ENCODE results near the gene USH2A.

USH2A gene, protein sequence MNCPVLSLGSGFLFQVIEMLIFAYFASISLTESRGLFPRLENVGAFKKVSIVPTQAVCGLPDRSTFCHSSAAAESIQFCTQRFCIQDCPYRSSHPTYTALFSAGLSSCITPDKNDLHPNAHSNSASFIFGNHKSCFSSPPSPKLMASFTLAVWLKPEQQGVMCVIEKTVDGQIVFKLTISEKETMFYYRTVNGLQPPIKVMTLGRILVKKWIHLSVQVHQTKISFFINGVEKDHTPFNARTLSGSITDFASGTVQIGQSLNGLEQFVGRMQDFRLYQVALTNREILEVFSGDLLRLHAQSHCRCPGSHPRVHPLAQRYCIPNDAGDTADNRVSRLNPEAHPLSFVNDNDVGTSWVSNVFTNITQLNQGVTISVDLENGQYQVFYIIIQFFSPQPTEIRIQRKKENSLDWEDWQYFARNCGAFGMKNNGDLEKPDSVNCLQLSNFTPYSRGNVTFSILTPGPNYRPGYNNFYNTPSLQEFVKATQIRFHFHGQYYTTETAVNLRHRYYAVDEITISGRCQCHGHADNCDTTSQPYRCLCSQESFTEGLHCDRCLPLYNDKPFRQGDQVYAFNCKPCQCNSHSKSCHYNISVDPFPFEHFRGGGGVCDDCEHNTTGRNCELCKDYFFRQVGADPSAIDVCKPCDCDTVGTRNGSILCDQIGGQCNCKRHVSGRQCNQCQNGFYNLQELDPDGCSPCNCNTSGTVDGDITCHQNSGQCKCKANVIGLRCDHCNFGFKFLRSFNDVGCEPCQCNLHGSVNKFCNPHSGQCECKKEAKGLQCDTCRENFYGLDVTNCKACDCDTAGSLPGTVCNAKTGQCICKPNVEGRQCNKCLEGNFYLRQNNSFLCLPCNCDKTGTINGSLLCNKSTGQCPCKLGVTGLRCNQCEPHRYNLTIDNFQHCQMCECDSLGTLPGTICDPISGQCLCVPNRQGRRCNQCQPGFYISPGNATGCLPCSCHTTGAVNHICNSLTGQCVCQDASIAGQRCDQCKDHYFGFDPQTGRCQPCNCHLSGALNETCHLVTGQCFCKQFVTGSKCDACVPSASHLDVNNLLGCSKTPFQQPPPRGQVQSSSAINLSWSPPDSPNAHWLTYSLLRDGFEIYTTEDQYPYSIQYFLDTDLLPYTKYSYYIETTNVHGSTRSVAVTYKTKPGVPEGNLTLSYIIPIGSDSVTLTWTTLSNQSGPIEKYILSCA (N-terminal part only)

DNA sequence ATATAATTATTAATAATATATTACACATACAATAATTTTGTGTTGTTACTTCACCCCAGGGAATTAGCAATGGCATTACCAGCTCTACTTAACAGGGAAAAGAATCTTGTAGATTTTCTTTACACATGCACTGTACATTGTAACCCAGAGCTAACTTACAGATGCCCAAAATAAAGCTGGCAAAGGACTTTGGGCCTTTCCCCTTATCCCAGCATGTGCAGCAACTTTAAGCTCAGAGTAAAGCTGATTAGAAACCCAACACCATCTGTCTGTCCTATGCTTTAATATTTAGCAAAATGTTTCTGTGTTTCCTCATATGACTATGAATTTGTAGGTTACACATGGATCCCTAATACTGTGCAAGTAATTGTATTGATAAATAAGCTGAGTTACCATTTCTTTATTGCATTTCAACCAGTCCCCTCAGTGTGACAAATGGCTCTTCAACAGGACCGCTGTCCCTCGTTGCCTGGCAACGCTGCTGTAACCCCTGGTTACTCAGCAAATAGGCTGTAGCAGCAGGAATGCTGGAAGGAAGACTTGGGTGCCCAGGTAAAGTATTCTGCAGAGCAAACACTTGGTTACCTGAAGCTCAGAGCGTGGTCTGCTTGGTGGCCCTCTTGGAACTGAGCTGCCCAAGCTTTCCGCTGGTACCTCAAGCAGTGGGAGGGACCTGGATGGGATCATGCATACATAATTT, at the start of gene USH2A:
USH2A (minus strand) TSS at position 628 of the 700 bp plus-strand sequence. CDS start 1,112 bp downstream, outside the sequence.
- peak; percentile 25 for DNase-seq

DNA sequence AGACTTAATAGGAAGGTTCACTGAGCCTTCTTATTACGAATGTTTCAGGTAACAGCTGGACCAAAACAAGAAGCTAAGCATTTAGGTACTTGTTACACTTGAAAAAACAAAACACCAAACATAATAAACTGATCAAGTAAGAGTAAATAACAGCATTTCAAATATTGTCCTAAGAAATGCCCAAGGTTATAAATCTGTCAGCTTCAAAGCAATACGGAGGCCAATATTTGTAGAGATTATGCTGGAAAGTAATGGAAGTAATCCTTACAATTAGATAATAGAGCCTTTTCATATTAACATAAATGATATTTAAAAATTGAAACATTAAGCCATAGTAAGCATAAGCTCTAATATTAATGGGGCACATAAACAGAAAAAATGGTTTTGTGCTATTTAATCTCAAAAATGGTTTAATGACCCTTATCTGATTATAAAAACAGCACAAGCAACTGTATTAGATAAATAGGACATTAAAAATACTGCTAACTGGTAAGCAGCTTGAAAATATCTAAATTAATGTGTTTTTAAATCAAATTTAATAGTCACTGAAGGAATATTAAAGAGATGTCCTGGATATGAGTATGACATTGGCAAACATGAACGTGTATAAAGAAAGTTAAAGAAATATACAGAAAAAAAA, 43.0 kb upstream of the USH2A start:
- no peak for DNase-seq

DNA sequence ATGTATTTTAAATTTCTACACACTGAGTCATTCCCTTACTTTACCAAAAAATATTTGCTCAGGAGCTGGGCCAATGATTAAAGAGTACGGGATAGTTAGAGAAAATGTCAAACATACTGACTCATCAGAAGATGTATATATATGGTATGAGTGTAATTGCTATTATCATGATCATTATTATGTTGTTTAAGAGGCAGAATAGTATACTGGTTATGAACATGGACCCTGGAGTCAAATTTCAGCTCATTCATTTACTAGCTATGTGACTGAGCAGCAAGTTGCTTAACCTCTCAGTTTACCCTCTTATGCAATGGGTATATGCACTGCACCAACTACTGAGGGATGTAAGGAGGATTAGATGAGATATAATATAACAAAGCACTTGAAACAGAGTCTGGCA, 41.2 kb upstream of the USH2A start:
- DNase-seq, result no peak

- no peak for DNase-seq
Measured at GRCh38 chr1:216462066-216462775, 39.0 kb upstream of the USH2A start.

GRCh38 chr1:216461466-216461865, 38.2 kb upstream of the USH2A start:
- no peak for DNase-seq

GRCh38 chr1:216459651-216460207, 36.5 kb upstream of the USH2A start:
- DNase-seq, result no peak

DNA sequence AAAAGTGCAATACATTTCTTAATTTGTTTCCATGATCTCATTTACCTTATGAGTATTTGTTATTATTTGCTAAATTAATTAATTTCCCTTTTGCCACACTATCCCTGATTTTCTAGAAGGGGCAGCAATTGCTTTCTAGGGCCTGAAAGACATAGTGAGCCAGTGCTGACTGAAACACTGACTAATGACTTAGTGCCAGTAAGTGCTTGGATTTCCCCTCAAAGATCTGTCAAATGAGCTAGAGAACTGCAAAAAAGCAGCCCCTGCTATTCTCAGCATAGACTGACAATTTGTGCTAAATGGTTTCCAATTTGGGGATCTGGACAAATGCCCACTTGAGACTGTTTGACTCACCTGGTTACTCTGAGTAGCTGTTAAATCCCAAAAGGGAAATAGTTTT, 35.6 kb upstream of the USH2A start:
- DNase-seq, result no peak

DNA sequence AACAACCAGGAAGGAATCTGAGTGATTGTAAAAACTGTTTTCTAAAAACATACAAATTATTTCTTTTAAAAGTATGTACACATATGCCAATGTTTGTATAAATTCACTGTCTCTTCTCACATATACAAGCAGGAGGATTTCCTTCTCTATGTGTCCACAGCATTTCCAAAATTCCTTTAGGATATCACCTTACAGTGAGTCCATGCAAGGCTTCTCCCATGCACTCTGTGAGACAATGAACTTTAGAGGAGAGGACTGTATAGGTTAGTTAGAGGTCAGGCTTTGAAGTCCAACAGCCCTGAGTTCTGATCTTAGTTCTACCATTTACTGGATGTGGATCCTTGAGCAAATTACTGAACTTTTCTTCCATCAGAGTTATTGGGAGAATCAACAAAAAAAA, 34.1 kb upstream of the USH2A start:
- no peak for DNase-seq

- DNase-seq, result no peak
Measured at GRCh38 chr1:216456682-216457081, 33.4 kb upstream of the USH2A start.

DNA sequence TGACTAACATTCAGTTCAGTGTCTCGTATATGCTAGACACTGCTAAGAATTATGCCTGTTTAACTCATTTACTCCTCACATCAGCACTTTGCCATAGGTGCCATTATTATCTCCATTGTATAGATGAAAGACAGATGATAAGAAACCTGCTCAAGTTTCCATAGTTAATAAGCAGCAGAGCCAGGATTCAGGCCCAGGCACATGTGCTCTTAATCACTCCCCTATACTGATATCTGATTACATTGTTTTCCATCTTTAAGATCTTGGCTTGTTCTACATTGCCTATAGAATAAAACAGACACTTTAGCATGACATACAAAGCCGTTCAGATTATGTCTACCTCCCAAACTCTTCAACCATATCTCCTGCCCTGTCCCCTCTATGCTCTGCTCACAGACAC, 30.5 kb upstream of the USH2A start:
- DNase-seq, result no peak

GRCh38 chr1:216450227-216450626, 27.0 kb upstream of the USH2A start:
- no peak for DNase-seq

- no peak for DNase-seq
Measured at GRCh38 chr1:216448011-216448510, 24.8 kb upstream of the USH2A start.

DNA sequence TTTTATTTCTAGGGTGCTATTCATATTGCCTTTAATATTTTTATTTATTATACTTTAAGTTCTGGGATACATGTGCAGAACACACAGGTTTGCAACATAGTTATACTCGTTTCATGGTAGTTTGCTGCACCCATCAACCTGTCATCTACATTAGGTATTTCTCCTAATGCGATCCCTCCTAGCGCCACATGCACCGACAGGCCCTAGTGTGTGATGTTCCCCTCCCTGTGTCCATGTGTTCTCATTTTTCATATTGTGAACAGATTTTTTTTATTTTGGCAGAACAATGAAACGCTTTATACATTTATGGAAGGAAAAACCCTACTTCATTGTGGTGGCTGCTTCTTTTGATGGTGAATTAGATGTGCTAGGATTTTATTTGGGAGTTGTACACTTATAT, 14.4 kb upstream of the USH2A start:
- DNase-seq, result no peak

GRCh38 chr1:216434232-216434631, 11.0 kb upstream of the USH2A start:
- no peak for DNase-seq

DNA sequence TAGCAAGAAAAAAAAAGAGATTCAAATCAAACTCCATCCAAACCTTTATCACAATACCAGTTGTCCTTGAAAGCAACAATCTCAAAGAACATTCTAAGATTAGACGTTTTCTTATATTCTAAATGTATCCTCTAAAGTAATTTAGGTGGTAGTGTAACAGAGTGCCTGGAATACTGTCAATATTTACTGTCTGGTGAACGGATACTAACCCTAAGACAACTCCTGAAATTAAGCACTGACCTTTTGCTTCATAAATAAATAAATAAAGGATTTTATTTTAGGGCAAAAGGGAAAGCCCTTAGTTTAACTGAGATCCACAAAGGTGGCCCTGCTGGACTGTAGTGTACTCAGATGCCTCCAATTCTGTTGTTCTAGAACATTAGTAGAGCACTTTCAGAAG, 9.9 kb upstream of the USH2A start:
- no peak for DNase-seq

- DNase-seq, result no peak
Measured at GRCh38 chr1:216430744-216431143, 7.5 kb upstream of the USH2A start.

DNA sequence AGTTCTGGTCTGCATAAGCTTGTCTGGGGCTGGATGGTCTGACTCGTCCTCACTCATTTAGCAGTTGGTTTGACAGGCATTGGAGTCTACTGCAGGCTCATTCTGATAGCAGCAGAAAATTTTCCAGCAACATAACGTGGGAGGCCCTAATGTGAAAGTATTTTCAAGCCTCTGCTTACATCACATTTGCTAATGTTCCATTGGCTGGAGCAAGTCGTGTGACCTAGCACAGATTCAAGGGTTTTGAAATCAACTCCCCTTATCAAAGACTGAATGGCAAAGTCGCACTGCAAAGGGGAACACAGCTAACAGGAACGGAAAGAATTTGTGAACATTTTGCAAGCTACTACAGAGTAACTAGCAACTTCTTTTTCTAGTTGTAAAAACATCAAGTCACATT, 2.3 kb upstream of the USH2A start:
- DNase-seq, result no peak

DNA sequence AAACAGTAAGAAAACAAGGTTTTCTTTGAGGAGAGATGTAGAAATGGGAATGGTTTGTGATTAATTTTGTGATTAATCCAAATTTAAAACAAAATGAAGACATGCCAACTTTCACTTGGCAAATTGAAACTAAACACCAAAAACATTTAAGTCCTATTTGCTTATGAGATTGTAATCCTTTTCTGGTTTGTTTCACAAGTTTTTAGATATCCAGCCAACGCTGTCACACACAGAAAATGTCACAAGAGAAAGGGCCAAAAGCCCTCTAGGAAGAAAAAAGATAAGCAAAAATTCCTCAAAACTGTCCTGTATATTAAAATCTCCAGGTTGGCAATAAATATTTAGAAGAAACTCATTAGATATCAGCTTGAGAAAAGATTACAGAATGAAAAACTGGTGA, 2.5 kb downstream of the USH2A start:
- DNase-seq, result no peak

DNA sequence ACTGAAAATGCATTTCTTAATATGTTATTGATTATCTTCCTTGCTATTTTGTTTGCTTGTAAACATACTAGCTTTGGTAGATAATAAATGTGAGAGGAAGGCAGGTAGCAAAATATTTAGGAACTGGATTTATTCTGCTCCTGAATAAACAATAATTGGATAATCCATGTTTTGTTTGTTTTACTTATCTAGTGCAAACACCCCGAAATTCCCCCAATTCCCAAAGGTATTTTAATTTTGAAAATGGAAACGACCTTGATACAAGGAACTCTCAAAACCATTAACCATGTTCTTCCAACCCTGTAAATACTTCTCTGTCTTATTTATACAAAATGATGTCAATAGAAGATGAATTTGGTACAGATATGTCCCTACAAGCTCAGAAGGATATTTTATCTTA, 3.0 kb downstream of the USH2A start:
- DNase-seq, result no peak

DNA sequence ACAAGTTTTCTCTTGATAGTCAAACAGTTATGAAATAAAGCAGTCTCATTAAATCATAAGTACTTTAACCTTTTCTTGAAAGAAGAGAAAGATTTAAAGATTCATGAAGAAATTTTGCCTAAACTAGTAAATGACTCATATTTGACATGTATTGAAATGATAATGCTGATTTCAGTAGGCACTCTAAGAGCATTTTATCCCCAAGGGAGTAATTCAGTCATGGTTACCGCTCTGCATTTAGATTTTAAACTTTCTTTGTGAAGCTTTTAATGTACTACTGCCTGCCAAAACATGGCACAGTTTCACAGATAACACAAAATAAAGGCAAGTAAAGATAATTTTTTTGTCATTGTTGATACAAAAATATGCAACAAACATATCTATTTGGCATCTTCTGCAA, 6.8 kb downstream of the USH2A start:
- no peak for DNase-seq

DNA sequence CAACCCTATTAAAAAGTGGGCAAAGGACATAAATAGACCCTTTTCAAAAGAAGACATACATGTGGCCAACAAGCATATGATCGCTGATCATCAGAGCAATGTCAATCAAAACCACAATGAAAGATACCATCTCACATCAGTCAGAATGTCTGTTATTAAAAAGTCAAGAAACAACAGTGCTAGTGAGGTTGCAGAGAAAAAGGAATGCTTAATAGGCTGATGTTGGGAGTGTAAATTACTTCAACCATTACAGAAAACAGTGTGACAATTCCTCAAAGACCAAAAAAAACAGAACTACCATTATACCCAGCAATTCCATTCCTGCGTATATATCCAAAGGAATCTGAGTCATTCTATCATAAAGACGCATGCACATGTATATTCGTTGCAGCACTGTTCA, 13.2 kb downstream of the USH2A start:
- DNase-seq, result no peak

All from NCI-H146 (cell line).